Adrenal gland (tissue), 12 donors: ENCODE measurements around the gene SP7. TPM values are rescaled to one million over a fixed set of nuclear protein-coding genes. Genes with fewer than 3 reads are reported as not detected.

ENCODE experiments used
- DNase-seq, 7 donors: peaks; one replicate each; pipeline ENCODE4 v3.0.0-alpha.2; 2019 to 2020
- H3K27ac ChIP-seq, 5 donors: fragments of 200-600 bp; sonication (generic) in 4 of 5; 1 replicate in 3 of 5; 2 replicates in 2 of 5; pipeline versions ENCODE4 v1.5.1 to v1.8.0; 2016 to 2020; ENCODE audit warnings: mild to moderate bottlenecking in 1 of 5
- H3K27me3 ChIP-seq: fragments of 200-600 bp; 2 replicates; pipeline ENCODE4 v1.8.0; 2021
- H3K36me3 ChIP-seq, 2 donors: fragments of 200-600 bp; replicated peaks in 1 of 2; 1 replicate in 1 of 2; 2 replicates in 1 of 2; pipeline versions ENCODE4 v1.5.1 to v1.8.0; 2018 to 2022
- H3K4me1 ChIP-seq, 2 donors: fragments of 200-600 bp; replicated peaks in 1 of 2; 1 replicate in 1 of 2; 2 replicates in 1 of 2; pipeline versions ENCODE4 v1.5.1 to v1.8.0; 2018 to 2021
- H3K4me3 ChIP-seq, 4 donors: fragments of 200-600 bp; sonication (generic) in 3 of 4; one replicate each; pipeline ENCODE4 v1.5.1; 2016 to 2018
- H3K9me3 ChIP-seq, 3 donors: fragments of 200-600 bp; sonication (generic) in 1 of 3; replicated peaks in 1 of 3; 1 replicate in 2 of 3; 2 replicates in 1 of 3; pipeline versions ENCODE4 v1.5.1 to v1.8.0; 2016 to 2021
- CTCF ChIP-seq, 6 experiments: fragments of 450-650 bp in 4 of 6; fragments of 200-600 bp in 2 of 6; sonication (generic) in 1 of 6; IDR thresholded peaks; 1 replicate in 5 of 6; 2 replicates in 1 of 6; pipeline versions ENCODE4 v1.5.1 to v1.8.0; 2016 to 2021; ENCODE audit warnings: antibody characterized with exemption in 6 of 6, mild to moderate bottlenecking in 2 of 6, moderate library complexity in 1 of 6
- POLR2A ChIP-seq, 2 donors: fragments of 450-650 bp; IDR thresholded peaks; one replicate each; pipeline ENCODE4 v1.6.1; 2017; ENCODE audit warnings: antibody characterized with exemption in 2 of 2, mild to moderate bottlenecking in 2 of 2, moderate library complexity in 1 of 2
- WGBS, 4 donors: extraction: QIAGEN DNeasy Blood & Tissue Kit in 2 of 4; methylation state at CpG; one replicate each; pipeline versions ENCODE4 v1.1.5 to v1.1.7; 2013 to 2017; 5-methylcytosine and 5-hydroxymethylcytosine counted together
- intact Hi-C, 2 donors: fragments of 100-400 bp; cut with DNase I; formaldehyde crosslinking; loops; one replicate each; pipeline versions ENCODE4 v1.14.1 to v1.15.0; 2022 to 2023
- polyA plus RNA-seq, 3 donors: library from polyadenylated mRNA; stranded (reverse); fragments of 200-250 nt in 2 of 3; fragments of 350-450 nt in 1 of 3; fragmentation: Illumina TruSeq in 1 of 3; extraction: RNeasy Lipid Tissue Mini Kit (QIAGEN cat#74804) in 1 of 3; gene quantifications; one replicate each; pipeline ENCODE4 v1.2.3, GENCODE V29; 2013 to 2014
- total RNA-seq, 9 donors: library from RNA; depleted of rRNA in 4 of 9; stranded (reverse); fragments of >200 nt in 4 of 9; fragments of 120-200 nt in 1 of 9; fragmentation: NEBNext Ultra II Directional in 1 of 9; extraction: Animal tissue kit (Norgen Biotek cat#: 25700) in 1 of 9; gene quantifications; one replicate each; pipeline versions ENCODE4 v1.1.0 to v1.2.4, GENCODE V29; 2013 to 2023
- donor health status: healthy with polysubstance abuse.
- donor health status: Bipolar disorder and iron deficiency.
- donor health status: DM: yes; HTN: yes; CAD: no.
- donor health status: DM: no; HTN: no; CAD: no.
- donor health status: DM: no; HTN: no; CAD: no.
- donor health status: DM: yes; HTN: yes; CAD: no.

The SP7 gene
- total and polyA plus RNA-seq, 12 donors = 0.03 TPM; not detected in 11

- Histone ChIP-seq H3K9me3 (no peaks in the 10 kb centered on the region), H3K27ac (no peak overlapping the region), H3K36me3 (peaks cover 0 to 62% of the 10 kb centered on the region in 2 donors), H3K4me1 (peaks cover 7 to 42% of the 10 kb centered on the region in 2 donors), H3K4me3 (no peak overlapping the region), H3K27me3 (no peaks in the 10 kb centered on the region)
- intact Hi-C loops = no loop called here
- DNase-seq = no peak
- TF ChIP-seq POLR2A (IDR thresholded peaks at IDR 0.05) (no peak), CTCF (IDR thresholded peaks at IDR 0.05) (no peak)
- 84 to 89% (median 88%) methylated on average over 3 to 5 of the region's 5 CpGs for WGBS, 4 donors
Observed at GRCh38 chr12:53302903-53303302, 33.3 kb downstream of the SP7 start.

- Histone ChIP-seq H3K9me3 (no peaks in the 10 kb centered on the region), H3K27me3 (no peaks in the 10 kb centered on the region), H3K36me3 (peaks cover 0 to 38% of the 10 kb centered on the region in 2 donors), H3K4me1 (peaks cover 7 to 64% of the 10 kb centered on the region in 2 donors), H3K4me3 (peak overlapping the region; percentile 10 to 84 (median 44)), H3K27ac (peak overlapping the region; percentile 3 to 95 (median 80))
- intact Hi-C loops = no loop called here
- TF ChIP-seq POLR2A (IDR thresholded peaks at IDR 0.05) = no peak
- no peak for TF ChIP-seq CTCF (IDR thresholded peaks at IDR 0.05)
- WGBS, 4 donors = 1 to 2% (median 1%) methylated on average over 12 of the region's 12 CpGs
- peak in 3 of 7 donors; percentile 35 to 43 (median 40) for DNase-seq
Observed at GRCh38 chr12:53300187-53300586, 36.0 kb downstream of the SP7 start.

GRCh38 chr12:53299454-53300180, 36.5 kb downstream of the SP7 start, which contains the start of gene MYG1:
Gene MYG1, plus strand, starts transcription at chr12:53299695. Its CDS starts 43 bp downstream, at chr12:53299738.
- WGBS, 4 donors = 0 to 11% (median 1%) methylated on average over 7 to 51 of the region's 51 CpGs
- peak; percentile 86 to 94 (median 91) for DNase-seq
- peaks cover 12 to 70% of the 10 kb centered on the region in 2 donors for H3K4me1 ChIP-seq

More at GRCh38 chr12:53299454-53300180, 36.5 kb downstream of the SP7 start, which contains the start of gene MYG1:
- H3K36me3 ChIP-seq = peaks cover 0 to 37% of the 10 kb centered on the region in 2 donors
- no peaks in the 10 kb centered on the region for H3K27me3 ChIP-seq
- H3K4me3 ChIP-seq = peak within 1 kb of the TSS; percentile 10 to 84 (median 44)
- intact Hi-C loops = no loop called here
- peak within 1 kb of the TSS; percentile 3 to 95 (median 80) for H3K27ac ChIP-seq
- H3K9me3 ChIP-seq = no peaks in the 10 kb centered on the region
- peak in 3 of 6 experiments; percentile 33 to 46 (median 42) for TF ChIP-seq CTCF (IDR thresholded peaks at IDR 0.05)
- TF ChIP-seq POLR2A (IDR thresholded peaks at IDR 0.05) = peak; percentile 31 to 65
